ENCODE results near the gene TSHZ2. TPM values are rescaled to one million over a fixed set of nuclear protein-coding genes. Genes with fewer than 3 reads are reported as not detected.

Gene TSHZ2
- total and polyA plus RNA-seq, 3 donors from 2014 or later = 13.0 to 41.9 (median 40.4) TPM

DNA sequence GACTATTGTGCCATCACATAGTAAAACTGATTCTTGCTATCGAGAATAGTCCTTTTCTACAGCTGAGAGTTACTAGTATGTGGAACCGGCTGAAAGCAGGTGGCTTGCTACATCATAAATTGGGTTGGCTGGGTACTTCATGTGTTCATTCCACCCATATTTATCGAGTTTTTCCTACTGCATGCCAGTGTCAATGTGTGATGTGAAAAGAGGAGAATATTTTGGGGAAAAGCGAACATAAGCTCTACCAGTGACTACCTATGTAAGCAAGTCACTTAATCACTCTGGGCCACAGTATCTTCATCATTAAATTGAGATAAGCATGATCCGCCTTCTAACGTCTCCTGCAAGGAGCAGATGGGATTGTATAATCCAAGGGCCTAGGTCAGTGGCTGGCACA lies 61.0 kb downstream of the TSHZ2 start:
- TF ChIP-seq POLR2A (IDR thresholded peaks at IDR 0.05) = no peak
- TF ChIP-seq, protein P1, sequence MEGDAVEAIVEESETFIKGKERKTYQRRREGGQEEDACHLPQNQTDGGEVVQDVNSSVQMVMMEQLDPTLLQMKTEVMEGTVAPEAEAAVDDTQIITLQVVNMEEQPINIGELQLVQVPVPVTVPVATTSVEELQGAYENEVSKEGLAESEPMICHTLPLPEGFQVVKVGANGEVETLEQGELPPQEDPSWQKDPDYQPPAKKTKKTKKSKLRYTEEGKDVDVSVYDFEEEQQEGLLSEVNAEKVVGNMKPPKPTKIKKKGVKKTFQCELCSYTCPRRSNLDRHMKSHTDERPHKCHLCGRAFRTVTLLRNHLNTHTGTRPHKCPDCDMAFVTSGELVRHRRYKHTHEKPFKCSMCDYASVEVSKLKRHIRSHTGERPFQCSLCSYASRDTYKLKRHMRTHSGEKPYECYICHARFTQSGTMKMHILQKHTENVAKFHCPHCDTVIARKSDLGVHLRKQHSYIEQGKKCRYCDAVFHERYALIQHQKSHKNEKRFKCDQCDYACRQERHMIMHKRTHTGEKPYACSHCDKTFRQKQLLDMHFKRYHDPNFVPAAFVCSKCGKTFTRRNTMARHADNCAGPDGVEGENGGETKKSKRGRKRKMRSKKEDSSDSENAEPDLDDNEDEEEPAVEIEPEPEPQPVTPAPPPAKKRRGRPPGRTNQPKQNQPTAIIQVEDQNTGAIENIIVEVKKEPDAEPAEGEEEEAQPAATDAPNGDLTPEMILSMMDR (IDR thresholded peaks at IDR 0.05) = no peak
- Histone ChIP-seq H3K27ac (no peak overlapping the region), H3K27me3 (no peaks in the 10 kb centered on the region), H3K4me3 (no peak overlapping the region), H3K4me1 (peaks cover 3% of the 10 kb centered on the region), H3K36me3 (ENCODE audit: low read depth, missing control alignments) (no peaks in the 10 kb centered on the region), H3K9me3 (no peaks in the 10 kb centered on the region)
- no peak for DNase-seq
- WGBS, 2 donors = 83 to 87% methylated on average over 6 of the region's 6 CpGs
- intact Hi-C loops (cut with DNase I; ENCODE audit: low total_unique reads) = no loop called here

DNA sequence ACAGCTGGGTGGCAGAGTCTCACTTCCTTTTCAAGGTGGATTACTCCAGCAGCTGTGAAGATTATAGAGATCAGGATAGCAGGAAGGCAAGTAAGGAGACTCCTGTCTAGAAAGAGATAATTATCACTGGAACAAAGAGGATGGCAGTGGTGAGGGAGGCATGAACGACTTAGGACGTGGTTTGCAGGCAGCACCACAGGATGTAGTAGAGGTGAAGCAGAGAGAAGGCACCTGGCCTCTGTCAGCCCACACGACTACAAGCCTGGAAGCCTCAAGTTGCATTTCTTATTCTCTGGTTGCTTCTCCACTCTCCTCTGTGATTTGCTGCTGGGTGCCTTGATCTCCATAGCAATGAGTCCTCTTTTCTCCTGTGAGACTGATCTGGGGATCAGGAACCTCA lies 62.7 kb downstream of the TSHZ2 start:
- 47 to 72% methylated on average over 3 of the region's 3 CpGs for WGBS, 2 donors
- no peak for DNase-seq
- TF ChIP-seq POLR2A (IDR thresholded peaks at IDR 0.05) = no peak
- TF ChIP-seq, protein P1 (IDR thresholded peaks at IDR 0.05) = no peak
- Histone ChIP-seq H3K27me3 (no peaks in the 10 kb centered on the region), H3K27ac (no peak overlapping the region), H3K4me1 (peaks cover 3% of the 10 kb centered on the region), H3K36me3 (ENCODE audit: low read depth, missing control alignments) (no peaks in the 10 kb centered on the region), H3K4me3 (no peak overlapping the region), H3K9me3 (no peaks in the 10 kb centered on the region)
- intact Hi-C loops (cut with DNase I; ENCODE audit: low total_unique reads) = no loop called here

DNA sequence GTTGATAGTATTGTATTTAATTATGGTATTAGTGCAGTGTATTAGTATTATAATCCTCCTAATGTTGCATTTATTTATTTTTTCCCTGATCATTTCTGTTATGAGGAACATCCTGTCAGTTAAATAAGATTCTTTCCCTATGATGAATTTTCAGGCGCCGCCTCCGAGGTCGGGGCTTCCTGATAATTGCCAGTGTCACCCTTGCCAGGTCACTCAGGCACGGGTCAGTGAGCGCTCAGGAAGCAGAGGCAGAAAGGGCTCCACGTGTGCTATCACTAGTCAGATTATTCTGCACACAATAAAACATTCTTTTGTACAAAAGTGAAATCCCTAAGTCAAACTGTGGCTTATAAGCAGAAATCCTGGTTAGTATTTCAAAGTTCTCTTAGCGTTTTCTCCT lies 64.8 kb downstream of the TSHZ2 start:
- Histone ChIP-seq H3K9me3 (no peaks in the 10 kb centered on the region), H3K4me3 (no peak overlapping the region), H3K27me3 (no peaks in the 10 kb centered on the region), H3K4me1 (peaks cover 7% of the 10 kb centered on the region), H3K36me3 (ENCODE audit: low read depth, missing control alignments) (no peaks in the 10 kb centered on the region), H3K27ac (no peak overlapping the region)
- no peak for DNase-seq
- TF ChIP-seq, protein P1 (IDR thresholded peaks at IDR 0.05) = no peak
- no peak for TF ChIP-seq POLR2A (IDR thresholded peaks at IDR 0.05)
- intact Hi-C loops (cut with DNase I; ENCODE audit: low total_unique reads) = no loop called here
- WGBS, 2 donors = 15 to 26% methylated on average over 8 of the region's 8 CpGs

DNA sequence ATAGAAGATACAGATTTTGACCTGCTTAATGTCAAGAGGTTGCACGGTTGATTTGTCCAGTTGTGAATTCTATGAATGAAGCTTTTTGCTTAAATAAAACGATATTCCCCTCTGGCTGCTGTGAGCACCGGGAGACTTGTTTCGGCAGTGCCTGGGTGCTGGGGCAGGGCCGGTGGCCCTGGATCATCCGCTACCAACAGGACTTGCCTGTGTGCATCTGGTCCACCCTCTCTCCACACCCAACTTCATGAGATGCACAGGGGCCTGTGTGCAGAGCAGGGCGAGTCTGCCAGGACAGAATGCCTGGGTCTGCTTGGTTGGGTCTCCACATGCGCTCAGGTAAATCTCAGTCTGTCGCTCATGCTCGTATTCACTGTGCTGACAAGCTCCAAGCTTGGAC lies 65.5 kb downstream of the TSHZ2 start:
- Histone ChIP-seq H3K4me3 (no peak overlapping the region), H3K27me3 (no peaks in the 10 kb centered on the region), H3K27ac (no peak overlapping the region), H3K9me3 (no peaks in the 10 kb centered on the region), H3K36me3 (ENCODE audit: low read depth, missing control alignments) (no peaks in the 10 kb centered on the region), H3K4me1 (peaks cover 7% of the 10 kb centered on the region)
- DNase-seq = no peak
- WGBS, 2 donors = 74 to 87% methylated on average over 10 of the region's 10 CpGs
- no peak for TF ChIP-seq POLR2A (IDR thresholded peaks at IDR 0.05)
- TF ChIP-seq, protein P1 (IDR thresholded peaks at IDR 0.05) = no peak
- intact Hi-C loops (cut with DNase I; ENCODE audit: low total_unique reads) = no loop called here

DNA sequence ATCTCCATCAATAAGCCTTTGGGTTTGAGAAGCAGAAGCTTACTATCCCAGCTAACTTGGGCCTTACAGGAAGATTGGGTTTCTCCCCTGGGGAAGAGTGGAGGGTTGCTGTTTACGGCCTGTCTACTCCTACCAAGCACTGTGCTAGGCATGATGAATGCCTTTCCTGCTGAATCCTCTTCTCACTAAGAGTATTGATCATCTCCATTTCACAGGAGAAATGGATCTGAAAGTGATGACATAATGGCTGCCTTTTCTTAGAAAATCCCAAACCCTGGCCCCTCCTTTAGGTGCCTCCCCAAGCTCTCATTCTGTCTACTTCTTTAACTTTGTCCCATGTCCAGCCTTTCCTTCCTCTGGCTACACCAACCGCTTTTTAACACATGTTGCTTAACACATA lies 66.1 kb downstream of the TSHZ2 start:
- intact Hi-C loops (cut with DNase I; ENCODE audit: low total_unique reads) = no loop called here
- H3K9me3 ChIP-seq = no peaks in the 10 kb centered on the region
- H3K27ac ChIP-seq = no peak overlapping the region
- no peak overlapping the region for H3K4me3 ChIP-seq
- no peaks in the 10 kb centered on the region for H3K27me3 ChIP-seq
- WGBS, 2 donors = 74 to 85% methylated on average over 2 of the region's 2 CpGs
- DNase-seq = no peak
- TF ChIP-seq, protein P1 (IDR thresholded peaks at IDR 0.05) = no peak
- TF ChIP-seq POLR2A (IDR thresholded peaks at IDR 0.05) = no peak
- peaks cover 7% of the 10 kb centered on the region for H3K4me1 ChIP-seq
- H3K36me3 ChIP-seq (ENCODE audit: low read depth, missing control alignments) = no peaks in the 10 kb centered on the region

Data from testis (tissue), 3 donors.